RKO (cell line): ENCODE measurements around the gene SPG7.

Experiments used
- DNase-seq: peaks from one replicate; pipeline ENCODE4 v3.0.0-alpha.2; 2016; ENCODE audit warnings: low spot score

Gene SPG7

GRCh38 chr16:89485701-89486246, 22.4 kb upstream of the SPG7 start:
- no peak for DNase-seq

- DNase-seq: peak; percentile 94
Measured at GRCh38 chr16:89489040-89489897, 18.9 kb upstream of the SPG7 start.

DNA sequence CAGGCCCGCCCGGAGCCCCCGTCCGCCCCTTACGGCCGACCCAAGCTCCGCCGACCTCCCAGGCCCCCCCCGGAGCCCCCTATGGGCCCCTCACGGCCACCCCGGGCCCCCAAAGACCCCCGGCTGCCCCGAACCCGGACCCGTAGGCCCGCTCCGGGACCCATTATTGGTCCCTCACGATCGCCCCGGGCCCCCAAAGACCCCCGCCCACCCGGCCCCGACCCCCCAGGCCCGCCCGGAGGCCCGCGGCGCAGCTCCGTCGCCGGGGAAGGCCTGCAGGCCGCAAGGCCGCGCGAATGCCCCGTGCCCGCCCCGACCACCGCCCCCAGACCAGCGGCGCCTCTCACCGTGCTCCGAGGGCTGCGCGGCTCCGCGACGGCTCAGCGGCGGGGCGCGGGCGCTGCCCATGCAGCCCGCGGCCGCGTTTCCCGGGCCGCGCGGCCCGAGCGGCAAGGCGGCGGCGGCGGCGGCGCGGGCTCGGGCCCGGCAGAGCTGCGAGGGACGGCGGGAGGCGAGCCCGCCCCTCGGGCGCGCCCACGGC, 18.2 kb upstream of the SPG7 start:
- no peak for DNase-seq

DNA sequence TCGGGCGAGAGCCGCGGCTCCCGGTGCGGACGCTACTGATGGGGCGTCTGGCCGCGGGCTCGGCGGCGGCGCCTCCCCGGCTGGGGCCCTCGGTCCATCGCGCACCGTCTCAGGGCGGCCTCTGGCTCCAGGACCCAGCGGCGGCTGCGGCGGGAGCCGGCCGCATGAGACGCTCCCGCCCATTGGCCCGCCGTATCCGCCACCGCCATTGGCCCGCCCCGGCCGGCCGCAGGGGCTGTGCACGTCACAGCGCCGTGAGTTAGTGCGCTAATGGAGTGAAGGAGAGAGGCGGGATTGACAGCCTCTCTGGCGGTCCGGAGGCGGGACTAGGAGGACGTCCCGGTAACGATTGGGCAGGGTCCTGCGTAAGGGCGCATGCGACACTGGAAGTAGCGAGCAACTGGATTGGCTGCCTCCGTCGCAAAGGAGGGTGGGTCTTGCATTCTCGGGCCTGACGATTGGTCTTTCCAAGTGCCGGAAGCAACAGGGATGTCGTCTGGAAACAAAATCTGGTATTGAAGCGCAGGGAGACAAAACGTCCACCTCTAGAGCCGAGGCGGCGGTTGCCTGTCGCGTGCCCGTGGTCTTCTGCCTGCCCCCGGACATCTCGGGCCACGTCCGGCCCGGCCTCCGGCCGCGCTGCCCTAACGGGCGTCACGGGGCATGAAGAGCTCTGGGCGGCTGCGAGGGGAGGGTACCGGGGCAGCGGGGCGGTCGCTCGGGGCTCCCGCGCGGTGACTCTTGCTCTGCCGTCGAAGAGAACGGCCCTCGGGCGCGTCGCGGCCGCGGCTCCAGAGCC, 17.6 kb upstream of the SPG7 start, which contains the start of gene ANKRD11:
Gene ANKRD11 (minus strand): TSS at position 123 of the 799 bp plus-strand sequence. CDS start 173,542 bp downstream, outside the sequence.
- DNase-seq: peak; percentile 100

DNA sequence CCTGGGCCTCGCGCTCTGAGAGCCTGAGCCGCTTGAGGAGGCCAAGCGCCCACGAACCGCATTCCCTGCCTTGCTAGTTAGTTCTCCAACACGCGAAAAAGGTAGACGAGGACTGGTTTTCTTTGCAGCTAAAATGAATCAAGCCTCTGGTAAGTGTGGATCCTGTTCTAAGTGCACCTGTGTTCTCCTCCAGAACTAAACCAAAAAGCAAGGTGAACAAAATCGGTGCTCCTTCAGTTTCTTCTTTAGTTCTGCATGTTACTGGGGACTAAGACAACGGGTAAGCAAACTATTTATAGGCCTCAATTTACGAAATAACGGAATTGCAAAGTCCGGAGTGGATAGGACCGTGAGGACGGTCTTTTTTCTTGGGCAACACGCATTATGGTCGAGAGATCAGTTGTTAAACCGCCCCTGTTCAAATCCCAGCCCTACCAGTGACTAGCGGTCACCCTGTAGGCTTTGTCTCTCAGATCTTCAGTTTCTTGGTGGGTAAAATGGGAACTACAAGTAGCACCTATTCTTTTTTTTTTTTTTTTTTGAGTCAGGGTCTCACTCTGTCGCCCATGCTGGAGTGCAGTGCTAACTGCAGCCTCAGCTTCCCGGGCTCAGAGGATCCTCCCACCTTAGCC, 16.8 kb upstream of the SPG7 start:
- peak; percentile 75 for DNase-seq

DNA sequence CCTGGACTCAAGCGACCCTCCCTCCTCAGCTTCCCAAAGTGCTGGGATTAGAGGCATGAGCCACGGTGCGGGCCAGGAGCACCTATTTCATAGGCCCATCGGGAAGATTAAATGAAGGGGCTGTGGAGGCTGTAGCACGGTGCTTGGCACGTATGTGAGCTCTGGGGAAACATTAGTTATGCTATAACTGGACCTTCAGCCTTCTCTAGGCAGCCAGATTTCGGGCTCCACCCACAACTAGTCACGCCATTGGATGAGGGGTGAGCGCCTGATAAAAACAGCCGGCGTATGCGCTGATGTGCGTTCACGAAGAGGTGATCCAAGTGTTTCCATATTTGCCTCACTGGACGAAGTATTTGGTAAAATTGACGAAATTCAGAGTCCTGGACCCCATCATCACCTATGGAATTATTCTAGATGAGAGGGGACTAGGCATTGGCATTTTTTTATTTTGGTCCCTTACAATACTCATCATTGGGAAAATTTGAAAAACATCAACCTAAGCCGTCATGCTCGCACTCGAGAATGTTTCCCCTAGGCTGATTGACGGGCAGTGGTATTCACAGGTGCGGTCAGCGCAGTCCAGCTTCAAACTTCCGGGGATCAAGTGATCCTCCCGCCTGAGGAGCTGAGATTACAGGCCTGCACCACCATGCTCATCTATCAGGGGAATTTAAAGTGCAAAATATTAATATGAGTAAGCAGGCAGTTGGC, 16.1 kb upstream of the SPG7 start:
- no peak for DNase-seq

DNA sequence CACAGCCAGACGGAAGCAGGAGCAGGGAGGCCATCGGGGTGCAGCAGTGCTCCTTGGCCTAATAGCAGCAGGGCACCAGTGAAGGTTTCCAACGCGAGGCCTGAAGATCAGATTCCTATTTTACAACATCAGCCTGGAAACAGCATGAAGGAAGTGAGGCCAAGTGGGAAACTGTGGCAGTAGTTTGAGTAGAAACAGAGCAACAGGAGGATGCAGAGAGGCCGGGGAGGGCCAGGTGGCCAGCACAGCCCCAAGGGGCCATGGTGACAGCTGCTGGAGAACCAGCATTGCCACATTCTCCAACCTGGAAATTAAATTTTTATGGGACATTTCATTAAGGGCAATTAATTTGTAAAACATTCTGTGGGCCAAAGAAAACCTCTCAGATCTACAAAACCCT, 14.4 kb upstream of the SPG7 start:
- DNase-seq: no peak

GRCh38 chr16:89495121-89495520, 13.1 kb upstream of the SPG7 start:
- DNase-seq: no peak

GRCh38 chr16:89498839-89499238, 9.4 kb upstream of the SPG7 start:
- no peak for DNase-seq

GRCh38 chr16:89499767-89500166, 8.4 kb upstream of the SPG7 start:
- no peak for DNase-seq

DNA sequence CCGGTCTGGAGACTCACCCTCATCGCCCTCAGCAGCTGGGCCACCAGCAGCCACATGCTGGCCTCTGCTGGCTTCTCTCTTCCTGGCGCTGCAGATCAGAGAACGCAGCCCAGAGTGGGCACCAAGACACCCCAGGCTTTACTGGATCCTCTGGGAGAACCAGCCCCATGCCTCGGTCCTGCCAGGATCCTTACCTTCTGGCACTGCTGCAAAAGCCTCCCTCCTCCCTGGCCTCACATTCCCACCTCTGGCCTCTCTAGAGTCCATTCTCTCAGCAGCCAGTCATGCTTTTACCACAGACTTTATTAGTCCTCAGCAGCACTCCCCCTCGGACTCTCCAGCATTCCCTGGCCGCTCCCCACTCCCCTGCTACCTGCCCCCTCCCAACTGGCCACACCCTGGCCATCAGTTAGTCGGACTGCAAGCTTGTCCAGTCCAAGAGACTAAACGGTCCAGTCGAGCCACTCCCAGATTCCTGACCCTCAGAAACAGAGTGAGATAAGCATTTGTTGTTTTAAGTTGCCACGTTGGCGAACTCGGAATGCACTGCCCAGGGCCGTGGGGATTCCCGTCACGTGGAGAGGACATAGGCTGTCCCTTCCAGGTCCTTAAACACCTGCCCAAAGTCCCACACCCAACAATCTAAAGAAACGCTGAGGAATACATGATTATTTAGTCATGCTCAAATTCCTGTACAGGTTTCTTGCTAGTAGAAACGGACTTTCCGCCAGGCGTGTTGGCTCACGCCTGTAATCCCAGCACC, 5.9 kb upstream of the SPG7 start:
- DNase-seq: no peak

- no peak for DNase-seq
Measured at GRCh38 chr16:89504091-89504490, 4.1 kb upstream of the SPG7 start.

DNA sequence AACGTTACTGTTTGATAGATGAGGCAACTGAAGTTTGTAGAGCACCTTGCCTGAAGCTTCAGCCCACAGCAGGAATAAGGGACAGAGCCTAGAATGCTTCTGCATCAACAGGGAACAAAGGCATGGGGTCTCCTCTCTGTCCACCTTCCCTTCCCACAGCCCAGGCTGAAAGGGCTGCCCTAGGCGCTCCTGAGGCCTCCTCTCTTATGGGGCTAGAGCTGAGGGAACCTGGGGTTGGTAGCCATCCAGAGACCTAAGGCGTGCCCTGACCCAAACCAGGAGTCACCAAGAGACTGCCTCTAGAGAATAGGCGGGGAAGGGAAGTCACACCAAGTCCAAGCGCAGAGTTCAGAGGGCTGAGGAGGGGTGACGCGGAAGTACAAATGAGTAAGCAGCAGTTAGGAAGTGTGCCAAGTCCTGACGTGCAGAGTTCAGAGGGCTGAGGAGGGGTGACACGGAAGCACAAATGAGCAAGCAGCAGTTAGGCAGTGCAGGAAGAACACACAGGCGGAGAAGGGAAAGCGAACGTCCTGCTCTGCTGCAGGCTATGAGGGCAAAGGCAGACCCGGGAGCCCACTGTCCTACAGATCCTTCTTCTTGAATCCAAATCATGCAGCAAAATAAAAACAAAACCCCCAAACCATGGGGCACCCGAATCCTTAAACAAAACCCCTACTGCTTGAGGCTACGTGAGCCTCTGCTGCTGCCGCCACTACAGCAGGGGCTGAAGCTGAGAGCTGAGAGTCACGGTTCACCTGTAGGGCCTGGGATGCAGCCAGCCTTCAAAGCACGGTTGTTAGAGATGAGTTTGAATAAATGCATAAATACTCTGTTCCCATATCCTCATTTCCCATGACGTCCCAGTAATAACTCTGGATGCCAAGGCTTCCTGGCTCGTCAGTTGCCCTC, 2.7 kb upstream of the SPG7 start:
- DNase-seq: peak; percentile 99

- peak; percentile 15 for DNase-seq
Measured at GRCh38 chr16:89506113-89506504, 2.1 kb upstream of the SPG7 start.

GRCh38 chr16:89506791-89507191, 1.4 kb upstream of the SPG7 start:
- no peak for DNase-seq

GRCh38 chr16:89507214-89507833, 879 bp upstream of the SPG7 start:
- DNase-seq: peak; percentile 40

DNA sequence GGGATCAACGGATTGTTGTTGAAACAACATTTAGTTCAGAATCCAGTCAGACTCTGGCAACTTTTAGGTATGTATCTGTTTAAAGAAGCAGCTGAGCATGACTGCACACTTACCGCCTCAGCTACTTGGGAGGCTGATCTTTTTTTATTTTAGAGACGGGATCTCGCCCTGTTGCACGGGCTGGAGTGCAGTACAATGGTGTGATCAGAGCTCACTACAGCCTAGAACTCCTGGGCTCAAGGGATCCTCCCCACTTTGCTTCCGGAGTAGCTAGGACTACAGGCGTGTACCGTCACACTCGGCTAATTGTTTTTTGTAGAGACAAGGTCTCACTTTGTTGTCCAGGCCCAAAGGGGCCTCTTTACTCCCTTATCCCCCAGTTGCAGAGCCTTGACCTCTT, 2.3 kb downstream of the SPG7 start:
- DNase-seq: no peak

- DNase-seq: no peak
Measured at GRCh38 chr16:89511374-89511773, 3.2 kb downstream of the SPG7 start.

- DNase-seq: no peak
Measured at GRCh38 chr16:89512453-89512852, 4.2 kb downstream of the SPG7 start.
